Left kidney (tissue), 2 donors: Measurements from ENCODE around the gene PRDM16. TPM values are rescaled to one million over a fixed set of nuclear protein-coding genes. Genes with fewer than 3 reads are reported as not detected.

Experiments
- DNase-seq: peaks from one replicate; pipeline ENCODE4 v3.0.0-alpha.2; 2013
- polyA plus RNA-seq: library from polyadenylated mRNA; unstranded; fragments of 120-200 nt; gene quantifications from one replicate; pipeline ENCODE4 v1.2.1, GENCODE V29; 2013; ENCODE audit not compliant: insufficient read length

PRDM16 gene
- polyA plus RNA-seq, 1 donor = 7.3 TPM

- no peak for DNase-seq
These were observed 306.2 kb downstream of the PRDM16 start for GRCh38 chr1:3375245-3375644.

DNA sequence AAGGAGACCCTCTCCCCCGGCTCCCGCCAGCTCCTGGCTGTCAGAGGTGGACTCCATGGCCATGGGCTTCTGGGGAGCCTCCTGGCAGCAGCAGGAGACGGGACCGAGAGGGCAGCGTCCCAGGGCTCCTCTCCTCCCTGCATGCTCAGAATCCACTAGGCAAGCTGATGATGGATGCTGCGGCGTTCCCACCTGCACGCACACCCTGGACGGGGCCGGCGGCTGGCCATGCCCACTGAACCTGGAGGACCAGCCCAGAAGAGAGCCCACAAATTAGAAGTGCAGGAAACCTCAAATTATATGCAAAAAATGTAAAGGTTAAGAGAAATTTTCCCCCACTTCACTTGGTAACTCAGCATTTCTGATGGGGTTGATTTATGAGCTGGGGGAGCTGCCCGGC is 308.2 kb downstream of the PRDM16 start:
- DNase-seq = no peak

DNA sequence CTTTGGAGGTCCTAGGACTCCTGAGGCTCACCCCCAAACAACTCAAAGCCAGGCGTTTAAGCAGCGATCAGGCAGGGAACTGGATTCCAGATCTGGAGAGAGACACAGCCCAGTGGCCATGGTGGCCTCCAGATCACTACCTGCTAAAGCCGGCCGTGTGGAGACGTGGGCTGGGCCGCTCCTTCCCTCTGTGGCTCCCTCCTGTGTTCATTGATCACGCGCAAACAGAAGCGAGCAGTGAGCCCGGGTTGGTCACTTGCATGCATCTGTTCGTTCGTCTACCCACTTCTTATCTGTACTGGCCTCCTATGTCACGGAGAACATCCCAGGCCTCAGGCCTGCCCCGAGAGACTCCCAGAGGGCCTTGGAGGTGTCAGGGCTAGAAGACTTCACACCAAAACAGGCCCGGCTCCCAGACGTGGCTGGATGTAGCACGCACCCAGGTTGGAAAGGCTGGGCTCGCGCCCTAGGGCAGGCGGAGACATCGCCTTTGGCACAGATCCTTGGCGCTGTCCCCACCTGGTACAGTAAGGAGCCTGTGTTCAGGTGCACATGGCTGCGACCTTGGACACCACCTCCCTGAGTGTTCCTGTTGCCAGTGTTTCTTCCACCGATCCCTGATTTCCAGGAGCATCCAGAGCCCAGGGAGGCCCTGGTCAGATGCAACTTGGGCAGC is 308.7 kb downstream of the PRDM16 start:
- no peak for DNase-seq

GRCh38 chr1:3378411-3379208 is 309.6 kb downstream of the PRDM16 start:
- no peak for DNase-seq

DNA sequence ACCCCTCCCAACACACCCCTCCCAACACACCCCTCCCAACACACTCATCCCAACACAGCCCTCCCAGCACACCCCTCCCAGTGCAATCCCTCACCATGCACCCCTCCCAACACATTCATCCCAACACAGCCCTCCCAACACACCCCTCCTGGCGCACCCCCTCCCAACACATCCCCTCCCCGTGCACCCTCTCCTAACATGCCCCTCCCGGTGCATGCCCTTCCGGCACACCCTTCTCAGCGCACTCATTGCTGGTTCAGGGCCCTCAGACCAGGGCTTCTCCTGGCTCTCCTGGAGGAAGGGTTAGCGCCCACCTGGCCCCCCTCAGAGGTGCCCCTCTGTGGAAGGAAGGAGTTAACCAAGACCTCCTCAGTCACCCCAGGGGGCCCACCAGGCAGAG is 310.9 kb downstream of the PRDM16 start:
- no peak for DNase-seq

DNA sequence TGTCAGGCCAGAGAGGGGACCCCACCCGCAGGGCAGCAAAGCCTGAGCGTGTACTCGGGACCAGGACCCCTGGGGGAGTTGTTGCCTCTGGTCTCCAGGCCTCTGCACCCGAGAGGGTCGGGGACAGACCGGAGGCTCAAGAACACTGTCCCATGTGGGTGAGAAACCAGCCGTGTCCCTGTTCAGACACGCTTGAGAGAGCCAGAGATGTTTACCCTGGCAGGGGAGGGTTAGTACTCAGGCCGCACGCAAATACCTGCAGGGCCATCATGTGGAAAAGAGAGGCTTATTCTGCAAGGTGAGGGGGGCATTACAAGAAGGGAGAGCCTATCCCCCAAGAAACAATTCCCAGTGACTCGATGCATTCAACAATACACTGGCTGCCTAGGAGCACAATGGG is 311.5 kb downstream of the PRDM16 start:
- peak; percentile 62 for DNase-seq

- DNase-seq = no peak
These were observed 312.9 kb downstream of the PRDM16 start for GRCh38 chr1:3381901-3382300.

GRCh38 chr1:3382326-3383057 is 313.5 kb downstream of the PRDM16 start:
- DNase-seq = no peak

- no peak for DNase-seq
These were observed 314.7 kb downstream of the PRDM16 start for GRCh38 chr1:3383679-3384078.

- no peak for DNase-seq
These were observed 315.4 kb downstream of the PRDM16 start for GRCh38 chr1:3384407-3384806.

- no peak for DNase-seq
These were observed 317.4 kb downstream of the PRDM16 start for GRCh38 chr1:3386205-3387002.

DNA sequence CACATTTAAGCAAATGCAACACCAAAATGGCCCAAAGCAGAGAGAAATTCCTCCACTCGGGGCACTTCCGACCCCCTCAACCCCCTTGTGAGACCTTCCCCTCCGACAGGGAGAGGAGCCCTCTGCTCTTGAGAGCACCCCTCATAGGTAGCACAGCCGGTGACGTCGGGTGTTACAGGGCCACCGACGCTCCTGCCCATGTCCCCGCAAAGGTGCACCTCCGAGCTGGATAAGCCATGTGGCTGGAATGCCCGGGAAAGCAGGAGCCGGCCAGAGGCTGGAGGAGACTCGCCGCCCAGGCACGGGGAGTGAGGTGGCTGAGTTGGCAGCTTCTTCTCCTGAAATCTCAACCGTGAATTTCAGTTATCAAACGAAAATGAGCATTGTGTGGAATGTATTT is 318.4 kb downstream of the PRDM16 start:
- DNase-seq = no peak

GRCh38 chr1:3389093-3389833 is 320.3 kb downstream of the PRDM16 start:
- no peak for DNase-seq

DNA sequence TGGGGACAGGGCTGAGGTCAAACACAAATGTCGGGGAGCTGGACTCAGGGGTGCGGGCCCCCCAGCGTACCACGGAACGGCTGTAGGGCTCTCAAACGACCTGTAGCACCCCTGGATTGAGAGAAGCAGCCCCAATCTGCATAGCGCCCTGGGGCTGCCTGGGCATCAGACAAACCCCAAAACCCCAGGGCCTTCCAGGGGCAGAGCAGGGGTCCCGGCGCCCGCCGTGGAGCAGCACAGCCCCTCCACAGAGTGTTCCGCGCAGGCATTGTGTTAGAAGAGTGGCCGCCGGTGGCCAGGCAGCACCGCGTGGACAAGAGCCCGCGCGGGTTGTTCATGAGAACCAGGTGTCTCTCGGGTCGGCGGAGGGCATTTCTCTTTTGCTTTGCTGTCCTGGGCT is 321.3 kb downstream of the PRDM16 start:
- DNase-seq = no peak

DNA sequence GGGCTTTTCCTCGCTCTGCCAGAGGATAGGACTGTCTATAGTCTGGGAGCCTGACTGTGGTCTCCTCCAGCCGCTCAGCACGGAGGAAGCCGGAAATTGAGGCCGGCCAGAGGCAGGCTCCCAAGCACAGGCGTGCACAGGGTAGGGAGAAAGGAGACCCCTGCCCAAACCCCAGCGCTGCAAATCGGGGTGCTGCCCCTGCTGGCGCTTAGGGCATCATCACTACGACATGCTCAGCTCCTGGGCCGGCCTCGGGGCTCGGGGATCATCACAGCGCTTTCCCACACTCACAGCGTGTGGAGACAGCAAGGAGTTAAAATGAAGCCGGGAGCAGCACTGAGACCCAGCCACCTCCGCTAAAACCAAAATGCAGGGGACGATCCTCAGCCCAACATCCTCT is 322.7 kb downstream of the PRDM16 start:
- no peak for DNase-seq

DNA sequence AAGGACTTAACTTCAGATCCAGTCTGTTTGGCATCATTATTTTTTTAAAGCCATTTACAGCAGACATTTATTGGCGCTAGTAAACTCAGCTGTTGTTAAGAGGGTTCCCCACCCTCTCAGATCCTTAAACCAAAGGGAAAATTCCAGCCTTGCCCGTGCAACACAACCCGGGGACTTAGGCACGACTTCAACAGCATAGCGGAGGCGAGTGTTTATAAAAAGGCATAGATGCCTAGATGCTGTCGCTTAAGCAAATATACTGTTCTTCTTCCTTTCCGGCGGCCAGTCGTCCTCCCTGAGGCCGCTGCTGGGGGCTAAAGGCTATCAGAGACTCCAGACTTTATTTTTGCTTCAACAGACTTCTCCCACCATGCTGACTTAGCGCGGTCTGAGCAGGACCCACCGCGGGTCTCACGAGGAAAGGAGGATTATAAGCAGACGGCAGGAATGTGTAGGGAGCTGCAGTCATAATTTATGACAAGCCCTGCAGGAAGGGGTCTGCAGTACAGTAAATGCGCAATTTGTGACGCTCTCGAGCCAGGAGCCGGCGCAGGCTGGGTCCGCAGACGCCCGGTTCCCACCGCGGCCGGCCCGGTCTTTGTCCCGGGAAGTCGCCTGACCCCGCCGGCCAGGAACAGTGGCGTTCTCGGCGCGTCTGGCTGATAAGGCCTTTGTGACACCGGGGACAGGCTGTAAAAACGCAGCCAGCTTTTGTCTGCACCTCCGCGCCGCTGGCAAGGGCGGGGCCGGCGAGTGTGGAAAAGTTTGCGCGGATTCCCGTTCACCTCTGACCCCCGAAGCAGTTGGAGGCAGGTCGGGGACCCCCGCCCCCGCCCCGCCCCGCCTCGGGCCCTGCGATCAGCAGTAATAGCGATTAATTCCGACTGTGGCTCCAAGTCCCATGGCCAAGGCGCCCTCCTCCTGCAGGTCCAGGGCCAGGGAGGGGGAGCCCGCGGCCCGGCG is 324.3 kb downstream of the PRDM16 start:
- peak; percentile 40 for DNase-seq

DNA sequence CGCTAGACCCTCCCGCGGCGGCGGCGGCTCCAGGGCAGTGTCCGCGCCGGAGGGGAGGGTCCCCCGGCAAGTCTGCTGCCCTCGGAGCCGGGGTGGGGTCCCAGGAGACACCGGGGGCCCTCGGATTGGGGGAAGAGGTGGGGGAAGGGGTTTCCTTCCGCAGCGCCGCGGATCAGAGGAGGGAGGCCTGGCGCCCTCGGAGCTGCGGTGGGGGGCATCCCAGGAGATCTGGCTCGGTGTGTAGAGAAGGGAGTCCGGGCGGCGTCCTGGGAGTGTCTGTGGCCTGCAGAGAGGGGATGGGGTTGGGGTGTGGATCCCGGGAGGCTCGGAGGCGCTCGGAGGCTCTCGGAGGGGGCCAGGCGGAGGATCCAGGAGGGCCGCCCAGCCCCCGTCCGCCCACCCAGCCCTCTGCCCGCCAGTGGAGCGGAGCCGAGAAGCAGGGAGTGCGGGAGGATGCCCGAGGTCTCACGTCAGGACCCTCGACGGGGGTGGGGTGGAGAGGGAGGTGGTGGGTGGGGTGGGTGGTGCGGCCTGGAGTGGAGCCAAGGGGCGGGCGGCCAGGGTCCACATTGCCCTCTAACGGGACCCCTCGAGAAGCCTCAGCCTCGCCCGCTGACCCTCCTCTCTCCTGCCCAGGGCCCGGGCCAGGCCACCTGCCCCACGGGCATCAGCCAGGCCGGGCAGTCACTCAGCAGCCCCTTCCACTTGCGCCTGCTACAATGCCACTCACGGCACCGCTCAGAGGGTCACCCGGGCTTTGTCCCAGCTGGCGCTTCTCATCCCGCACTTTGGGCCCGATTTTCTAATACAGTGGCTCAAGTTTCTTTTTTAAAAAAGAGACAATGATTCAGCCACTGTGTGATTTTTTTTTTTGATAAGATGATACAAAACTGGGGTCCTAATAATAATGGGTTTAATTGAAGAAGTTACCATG is 325.3 kb downstream of the PRDM16 start:
- DNase-seq = no peak

DNA sequence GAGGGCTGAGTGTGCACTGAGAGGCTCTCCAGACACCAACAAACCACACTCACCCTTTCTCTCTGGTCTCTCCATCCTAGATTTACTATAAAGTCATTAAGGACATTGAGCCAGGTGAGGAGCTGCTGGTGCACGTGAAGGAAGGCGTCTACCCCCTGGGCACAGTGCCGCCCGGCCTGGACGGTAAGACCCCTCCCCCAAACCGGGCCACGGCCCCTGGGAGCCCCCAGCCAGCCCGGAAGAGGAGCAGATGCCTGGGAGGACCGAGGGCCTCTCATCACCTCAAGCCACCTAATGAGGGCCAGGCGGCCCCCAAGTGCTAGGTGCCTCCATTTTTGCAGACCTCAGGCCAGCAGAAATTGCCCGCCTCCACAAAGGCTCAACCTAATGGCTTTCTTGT is 327.4 kb downstream of the PRDM16 start:
- DNase-seq = no peak

DNA sequence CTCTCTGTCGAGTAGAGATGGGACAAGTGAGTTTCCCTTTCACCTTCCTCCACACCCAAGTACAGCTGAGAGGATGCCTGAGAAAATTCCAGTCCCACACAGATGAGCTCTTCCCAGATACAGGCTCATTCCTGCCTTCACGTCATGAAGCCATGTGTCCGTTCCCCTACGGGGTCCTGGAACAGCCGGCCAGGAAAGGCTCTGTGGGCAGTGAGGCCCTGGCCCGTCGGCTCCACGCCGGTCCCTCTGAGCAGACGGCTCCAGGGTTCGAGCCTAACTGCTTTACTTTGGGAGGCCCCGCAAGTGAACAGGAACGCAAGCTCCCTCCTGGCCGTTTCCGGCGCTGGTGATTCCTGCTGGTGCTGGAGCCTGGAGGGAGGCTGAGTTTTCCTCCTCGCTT is 328.3 kb downstream of the PRDM16 start:
- DNase-seq = no peak
